Prostate gland (tissue), 2 donors: Measurements from ENCODE around the gene KCP. TPM values are rescaled to one million over a fixed set of nuclear protein-coding genes. Genes with fewer than 3 reads are reported as not detected.

Experiments used
- DNase-seq: peaks from one replicate; pipeline ENCODE4 v3.0.0-alpha.2; 2019; ENCODE audit warnings: low spot score
- H3K27ac ChIP-seq, 2 donors: fragments of 200-600 bp; sonication (generic); 2 replicates each; pipeline ENCODE4 v1.5.1; 2017 to 2019
- H3K27me3 ChIP-seq: fragments of 200-600 bp; sonication (generic); replicated peaks from 2 replicates; pipeline ENCODE4 v1.5.1; 2019; ENCODE audit not compliant: insufficient read depth
- H3K36me3 ChIP-seq, 2 donors: fragments of 200-600 bp; sonication (generic); 1 replicate in 1 of 2; 2 replicates in 1 of 2; pipeline versions ENCODE4 v1.5.1 to v1.8.1; 2017 to 2019
- H3K4me1 ChIP-seq: fragments of 200-600 bp; sonication (generic); replicated peaks from 2 replicates; pipeline ENCODE4 v1.5.1; 2019
- H3K4me3 ChIP-seq, 2 donors: fragments of 200-600 bp; sonication (generic); 2 replicates each; pipeline ENCODE4 v1.5.1; 2017 to 2019
- H3K9me3 ChIP-seq: fragments of 200-600 bp; sonication (generic); 2 replicates; pipeline ENCODE4 v1.5.1; 2017
- POLR2A ChIP-seq: fragments of 450-650 bp; IDR thresholded peaks from one replicate; pipeline ENCODE4 v1.6.1; 2016; ENCODE audit warnings: antibody characterized with exemption, mild to moderate bottlenecking
- POLR2AphosphoS5 ChIP-seq: sonication (generic); formaldehyde crosslinking; IDR thresholded peaks from one replicate; pipeline ENCODE4 v1.6.1; 2017; ENCODE audit warnings: antibody characterized with exemption
- WGBS: methylation state at CpG from one replicate; pipeline ENCODE4 v1.1.5; 2018; 5-methylcytosine and 5-hydroxymethylcytosine counted together
- intact Hi-C: fragments of 100-400 bp; cut with DNase I; formaldehyde crosslinking; loops from one replicate; pipeline ENCODE4 v1.14.2; 2022
- total RNA-seq, 2 donors: library from RNA; depleted of rRNA; stranded (reverse); fragments of >200 nt; gene quantifications; one replicate each; pipeline ENCODE4 v1.1.0, GENCODE V29; 2016
- TF ChIP-seq, protein P1 (sequence below), 4 experiments: fragments of 200-600 bp in 2 of 4; fragments of 450-650 bp in 2 of 4; sonication (generic) in 2 of 4; IDR thresholded peaks; 1 replicate in 3 of 4; 2 replicates in 1 of 4; pipeline ENCODE4 v1.5.1; 2016 to 2019; ENCODE audit warnings: antibody characterized with exemption in 4 of 4, mild to moderate bottlenecking in 2 of 4, moderate library complexity in 2 of 4

The KCP gene
- total RNA-seq, 2 donors from 2014 or later = 0.45 TPM; not detected in 1

- Histone ChIP-seq H3K9me3 (no peaks in the 10 kb centered on the region), H3K27ac (no peak overlapping the region), H3K4me3 (peak overlapping the region; percentile 55 to 76), H3K27me3 (no peaks in the 10 kb centered on the region), H3K4me1 (peaks cover 7% of the 10 kb centered on the region), H3K36me3 (no peaks in the 10 kb centered on the region)
- TF ChIP-seq, protein P1, sequence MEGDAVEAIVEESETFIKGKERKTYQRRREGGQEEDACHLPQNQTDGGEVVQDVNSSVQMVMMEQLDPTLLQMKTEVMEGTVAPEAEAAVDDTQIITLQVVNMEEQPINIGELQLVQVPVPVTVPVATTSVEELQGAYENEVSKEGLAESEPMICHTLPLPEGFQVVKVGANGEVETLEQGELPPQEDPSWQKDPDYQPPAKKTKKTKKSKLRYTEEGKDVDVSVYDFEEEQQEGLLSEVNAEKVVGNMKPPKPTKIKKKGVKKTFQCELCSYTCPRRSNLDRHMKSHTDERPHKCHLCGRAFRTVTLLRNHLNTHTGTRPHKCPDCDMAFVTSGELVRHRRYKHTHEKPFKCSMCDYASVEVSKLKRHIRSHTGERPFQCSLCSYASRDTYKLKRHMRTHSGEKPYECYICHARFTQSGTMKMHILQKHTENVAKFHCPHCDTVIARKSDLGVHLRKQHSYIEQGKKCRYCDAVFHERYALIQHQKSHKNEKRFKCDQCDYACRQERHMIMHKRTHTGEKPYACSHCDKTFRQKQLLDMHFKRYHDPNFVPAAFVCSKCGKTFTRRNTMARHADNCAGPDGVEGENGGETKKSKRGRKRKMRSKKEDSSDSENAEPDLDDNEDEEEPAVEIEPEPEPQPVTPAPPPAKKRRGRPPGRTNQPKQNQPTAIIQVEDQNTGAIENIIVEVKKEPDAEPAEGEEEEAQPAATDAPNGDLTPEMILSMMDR (IDR thresholded peaks at IDR 0.05) = no peak
- TF ChIP-seq POLR2A = no peak
- TF ChIP-seq POLR2AphosphoS5 = no peak
- 71% methylated on average over 15 of the region's 15 CpGs for WGBS
- intact Hi-C loops = no loop called here
- no peak for DNase-seq
These were observed 48.4 kb downstream of the KCP start for GRCh38 chr7:128861957-128862570.

GRCh38 chr7:128860158-128861073 lies 50.1 kb downstream of the KCP start:
- intact Hi-C loops = no loop called here
- 28% methylated on average over 10 of the region's 10 CpGs for WGBS
- peaks cover 7% of the 10 kb centered on the region for H3K4me1 ChIP-seq
- no peak for DNase-seq
- H3K4me3 ChIP-seq = no peak overlapping the region
- H3K36me3 ChIP-seq = no peaks in the 10 kb centered on the region
- no peak for TF ChIP-seq POLR2A
- TF ChIP-seq, protein P1 (IDR thresholded peaks at IDR 0.05) = peak in 1 of 4 experiments; percentile 10
- TF ChIP-seq POLR2AphosphoS5 = no peak
- peak overlapping the region in 1 of 2 donors; percentile 39 for H3K27ac ChIP-seq
- no peaks in the 10 kb centered on the region for H3K27me3 ChIP-seq
- H3K9me3 ChIP-seq = no peaks in the 10 kb centered on the region

- TF ChIP-seq POLR2AphosphoS5 (no peak), POLR2A (no peak)
- TF ChIP-seq, protein P1 (IDR thresholded peaks at IDR 0.05) = no peak
- no peak for DNase-seq
- 50% methylated on average over 12 of the region's 12 CpGs for WGBS
These were observed 51.0 kb downstream of the KCP start for GRCh38 chr7:128859232-128860157.

GRCh38 chr7:128858380-128859231 lies 51.9 kb downstream of the KCP start:
- peaks cover 2% of the 10 kb centered on the region for H3K4me1 ChIP-seq
- no peaks in the 10 kb centered on the region for H3K9me3 ChIP-seq
- TF ChIP-seq, protein P1 (IDR thresholded peaks at IDR 0.05) = no peak
- TF ChIP-seq POLR2A (no peak), POLR2AphosphoS5 (no peak)
- peak overlapping the region in 1 of 2 donors; percentile 24 for H3K27ac ChIP-seq
- 71% methylated on average over 18 of the region's 18 CpGs for WGBS
- DNase-seq = no peak
- intact Hi-C loops = no loop called here
- no peak overlapping the region for H3K4me3 ChIP-seq
- no peaks in the 10 kb centered on the region for H3K27me3 ChIP-seq
- no peaks in the 10 kb centered on the region for H3K36me3 ChIP-seq

More at GRCh38 chr7:128859232-128860157, 51.0 kb downstream of the KCP start:
- peaks cover 7% of the 10 kb centered on the region for H3K4me1 ChIP-seq
- H3K4me3 ChIP-seq = no peak overlapping the region
- H3K27ac ChIP-seq = peak overlapping the region; percentile 24 to 39
- no peaks in the 10 kb centered on the region for H3K36me3 ChIP-seq
- no peaks in the 10 kb centered on the region for H3K27me3 ChIP-seq
- intact Hi-C loops = no loop called here
- H3K9me3 ChIP-seq = no peaks in the 10 kb centered on the region
